Keratinocyte (primary cell): ENCODE results near the gene UBE2D1.

Experiments used
- CTCF ChIP-seq, 3 experiments: IDR thresholded peaks in 1 of 3; conservative IDR thresholded peaks in 1 of 3; optimal IDR thresholded peaks in 1 of 3; 2 replicates in 2 of 3; 3 replicates in 1 of 3; pipeline versions ENCODE3 to v1.5.1; 2011; ENCODE audit warnings: low read length in 3 of 3, mild to moderate bottlenecking in 3 of 3, moderate library complexity in 2 of 3, control low read depth in 1 of 3, inconsistent platforms in 1 of 3; ENCODE audit not compliant: insufficient read depth in 2 of 3; ENCODE audit errors: extremely low read depth in 1 of 3
- EZH2 ChIP-seq: IDR thresholded peaks from one replicate; pipeline ENCODE4 v1.6.1; 2012; ENCODE audit warnings: inconsistent platforms, mild to moderate bottlenecking, low read length, moderate library complexity

GRCh38 chr10:58399410-58399809 is 64.6 kb downstream of the UBE2D1 start:
- TF ChIP-seq EZH2, result no peak
- TF ChIP-seq CTCF (optimal IDR thresholded peaks at IDR 0.05 in 1 of 3, IDR thresholded peaks at IDR 0.05 in 1 of 3, conservative IDR thresholded peaks at IDR 0.05 in 1 of 3; ENCODE audit: extremely low read depth in 1 of 3, insufficient read depth in 2 of 3, low read length in 3 of 3), result no peak
